ES-I3 (cell line): ENCODE data around the gene NFKBIA.
"Not testable (repeated sequence)": the region's sequence is repeated elsewhere in the genome, so short reads cannot be mapped to it uniquely, and the experiment has no call there.

ENCODE experiments used
- H3K36me3 ChIP-seq: 2 replicates; pipeline ENCODE4 v1.6.1; 2013; ENCODE audit warnings: mild to moderate bottlenecking, low read length, control low read depth, moderate library complexity; ENCODE audit not compliant: insufficient read depth
- H3K4me1 ChIP-seq: 2 replicates; pipeline ENCODE4 v1.6.1; 2013; ENCODE audit warnings: mild to moderate bottlenecking, control low read depth, low read length; ENCODE audit not compliant: insufficient read depth
- H3K9ac ChIP-seq: 2 replicates; pipeline ENCODE4 v1.6.1; 2013; ENCODE audit warnings: low read depth, mild to moderate bottlenecking, low read length, moderate library complexity
- H3K9me3 ChIP-seq: 2 replicates; pipeline ENCODE4 v1.6.1; 2013; ENCODE audit warnings: mild to moderate bottlenecking, low read length, moderate library complexity; ENCODE audit not compliant: control insufficient read depth, insufficient read depth

The NFKBIA gene

GRCh38 chr14:35390577-35391387, 13.8 kb downstream of the NFKBIA start:
- Histone ChIP-seq H3K36me3 (no peaks in the 10 kb centered on the region), H3K9ac (no peak overlapping the region), H3K9me3 (no peaks in the 10 kb centered on the region), H3K4me1 (peaks cover 1% of the 10 kb centered on the region; the same call in 1 of the 2 replicates)

GRCh38 chr14:35389315-35389667, 15.3 kb downstream of the NFKBIA start:
- H3K9me3 ChIP-seq = no peaks in the 10 kb centered on the region
- H3K9ac ChIP-seq = no peak overlapping the region
- H3K4me1 ChIP-seq = peaks cover 13% of the 10 kb centered on the region; the same call in 1 of the 2 replicates
- H3K36me3 ChIP-seq = no peaks in the 10 kb centered on the region

GRCh38 chr14:35388656-35389314, 15.8 kb downstream of the NFKBIA start:
- Histone ChIP-seq H3K9ac (no peak overlapping the region), H3K9me3 (no peaks in the 10 kb centered on the region), H3K4me1 (peaks cover 13% of the 10 kb centered on the region; the same call in 1 of the 2 replicates), H3K36me3 (no peaks in the 10 kb centered on the region)

- peaks cover 13% of the 10 kb centered on the region; the same call in 1 of the 2 replicates for H3K4me1 ChIP-seq
- no peaks in the 10 kb centered on the region for H3K9me3 ChIP-seq
- H3K9ac ChIP-seq = no peak overlapping the region
- no peaks in the 10 kb centered on the region for H3K36me3 ChIP-seq
Measured at GRCh38 chr14:35387713-35388579, 16.6 kb downstream of the NFKBIA start.

- peaks cover 13% of the 10 kb centered on the region; the same call in 1 of the 2 replicates for H3K4me1 ChIP-seq
- H3K9me3 ChIP-seq = no peaks in the 10 kb centered on the region
- no peak overlapping the region for H3K9ac ChIP-seq
- H3K36me3 ChIP-seq = no peaks in the 10 kb centered on the region
Measured at GRCh38 chr14:35387219-35387618, 17.3 kb downstream of the NFKBIA start.

GRCh38 chr14:35386673-35387125, 17.9 kb downstream of the NFKBIA start:
- Histone ChIP-seq H3K4me1 (peaks cover 13% of the 10 kb centered on the region; the same call in 1 of the 2 replicates), H3K36me3 (no peaks in the 10 kb centered on the region), H3K9ac (no peak overlapping the region)

GRCh38 chr14:35385042-35385839, 19.3 kb downstream of the NFKBIA start:
- Histone ChIP-seq H3K36me3 (no peaks in the 10 kb centered on the region), H3K9ac (no peak overlapping the region), H3K9me3 (no peaks in the 10 kb centered on the region), H3K4me1 (peaks cover 13% of the 10 kb centered on the region; the same call in 1 of the 2 replicates)

More at GRCh38 chr14:35386673-35387125, 17.9 kb downstream of the NFKBIA start:
- H3K9me3 ChIP-seq = no peaks in the 10 kb centered on the region

- Histone ChIP-seq H3K4me1 (peaks cover 13% of the 10 kb centered on the region; the same call in 1 of the 2 replicates), H3K9ac (no peak overlapping the region), H3K9me3 (no peaks in the 10 kb centered on the region), H3K36me3 (no peaks in the 10 kb centered on the region)
Measured at GRCh38 chr14:35384455-35385041, 20.0 kb downstream of the NFKBIA start.

- H3K9ac ChIP-seq = no peak overlapping the region
- H3K9me3 ChIP-seq = no peaks in the 10 kb centered on the region
- H3K4me1 ChIP-seq = peaks cover 13% of the 10 kb centered on the region; the same call in 1 of the 2 replicates
- no peaks in the 10 kb centered on the region for H3K36me3 ChIP-seq
Measured at GRCh38 chr14:35383569-35384454, 20.7 kb downstream of the NFKBIA start.

GRCh38 chr14:35380794-35381193, 23.8 kb downstream of the NFKBIA start:
- Histone ChIP-seq H3K4me1 (peaks cover 12% of the 10 kb centered on the region; the same call in 1 of the 2 replicates), H3K9me3 (no peaks in the 10 kb centered on the region), H3K9ac (no peak overlapping the region), H3K36me3 (no peaks in the 10 kb centered on the region)

GRCh38 chr14:35379234-35379933, 25.2 kb downstream of the NFKBIA start:
- not testable (repeated sequence) for H3K9me3 ChIP-seq, H3K9ac ChIP-seq, H3K4me1 ChIP-seq, H3K36me3 ChIP-seq
